Measurements from ENCODE around the gene CALML3. TPM values are rescaled to one million over a fixed set of nuclear protein-coding genes. Genes with fewer than 3 reads are reported as not detected.

CALML3 gene
- polyA plus RNA-seq, 1 donor from 2014 or later, result not detected

GRCh38 chr10:5563991-5564536 lies 39.3 kb downstream of the CALML3 start:
- Histone ChIP-seq H3K27me3 (ENCODE audit: insufficient read depth, low read depth, low read length) (no peaks in the 10 kb centered on the region), H2AFZ (ENCODE audit: low read depth, low read length) (no peak overlapping the region), H3F3A (ENCODE audit: insufficient read depth, low read length, poor library complexity, severe bottlenecking) (no peaks in the 10 kb centered on the region), H3K4me2 (ENCODE audit: low read length) (no peak overlapping the region), H3K9me3 (ENCODE audit: low read length) (no peaks in the 10 kb centered on the region), H3K9me2 (ENCODE audit: insufficient read depth, low read length) (no peaks in the 10 kb centered on the region), H4K20me1 (ENCODE audit: insufficient read depth) (no peaks in the 10 kb centered on the region), H3K9ac (ENCODE audit: low read length) (no peak overlapping the region), H3K27ac (ENCODE audit: low read length) (no peak overlapping the region), H3K4me3 (ENCODE audit: low read length) (no peak overlapping the region), H3K36me3 (ENCODE audit: insufficient read depth, low read length) (no peaks in the 10 kb centered on the region), H3K79me2 (replicated peaks; ENCODE audit: insufficient read depth, low read length) (no peaks in the 10 kb centered on the region)
- TF ChIP-seq SMC3 (conservative IDR thresholded peaks at IDR 0.05; ENCODE audit: poor library complexity) (no peak), RAD21 (conservative IDR thresholded peaks at IDR 0.05) (no peak), EZH2 (IDR thresholded peaks at IDR 0.05; ENCODE audit: borderline replicate concordance, insufficient read depth, low read length, poor library complexity, severe bottlenecking) (no peak), TAF1 (IDR thresholded peaks at IDR 0.05; ENCODE audit: low read depth) (no peak), CTCF (IDR thresholded peaks at IDR 0.05; ENCODE audit: poor library complexity, severe bottlenecking) (no peak), EP300 (conservative IDR thresholded peaks at IDR 0.05; ENCODE audit: poor library complexity, severe bottlenecking) (no peak), REST (IDR thresholded peaks at IDR 0.05; ENCODE audit: borderline replicate concordance) (no peak), POLR2AphosphoS5 (IDR thresholded peaks at IDR 0.05) (no peak), MXI1 (conservative IDR thresholded peaks at IDR 0.05; ENCODE audit: poor library complexity, severe bottlenecking) (no peak)

- no peak overlapping the region for H3K4me3 ChIP-seq (ENCODE audit: low read length)
- no peak overlapping the region for H2AFZ ChIP-seq (ENCODE audit: low read depth, low read length)
- H3K4me2 ChIP-seq (ENCODE audit: low read length), result no peak overlapping the region
These were observed 39.9 kb downstream of the CALML3 start for GRCh38 chr10:5564537-5565204.

More at GRCh38 chr10:5564537-5565204, 39.9 kb downstream of the CALML3 start:
- no peaks in the 10 kb centered on the region for H3K79me2 ChIP-seq (replicated peaks; ENCODE audit: insufficient read depth, low read length)
- H3K27ac ChIP-seq (ENCODE audit: low read length), result no peak overlapping the region
- H3K9me2 ChIP-seq (ENCODE audit: insufficient read depth, low read length), result no peaks in the 10 kb centered on the region
- H3K27me3 ChIP-seq (ENCODE audit: insufficient read depth, low read depth, low read length), result no peaks in the 10 kb centered on the region
- H3K9ac ChIP-seq (ENCODE audit: low read length), result no peak overlapping the region
- no peaks in the 10 kb centered on the region for H3K36me3 ChIP-seq (ENCODE audit: insufficient read depth, low read length)
- H3F3A ChIP-seq (ENCODE audit: insufficient read depth, low read length, poor library complexity, severe bottlenecking), result no peaks in the 10 kb centered on the region
- H4K20me1 ChIP-seq (ENCODE audit: insufficient read depth), result no peaks in the 10 kb centered on the region
- H3K9me3 ChIP-seq (ENCODE audit: low read length), result no peaks in the 10 kb centered on the region
- TF ChIP-seq TAF1 (IDR thresholded peaks at IDR 0.05; ENCODE audit: low read depth), result no peak

All from neural cell (in vitro differentiated cells).